ENCODE measurements around the gene LARGE1. TPM values are rescaled to one million over a fixed set of nuclear protein-coding genes. Genes with fewer than 3 reads are reported as not detected.

Gene LARGE1
- total and polyA plus RNA-seq, 9 of the 15 experiments (the other 6 are each of a cell fraction or from before 2014, with no cell fraction given), result 0.01 to 0.66 (median 0.14) TPM; not detected in 2

- H3K9me1 ChIP-seq (ENCODE audit: control insufficient read depth, insufficient read depth, low read length), result no peaks in the 10 kb centered on the region
Measured at GRCh38 chr22:33851821-33852384, 68.4 kb downstream of the LARGE1 start.

More at GRCh38 chr22:33851821-33852384, 68.4 kb downstream of the LARGE1 start:
- Histone ChIP-seq H3K4me1 (replicated peaks in 1 of 2; ENCODE audit: control insufficient read depth in 2 of 2, insufficient read depth in 2 of 2, low read length in 2 of 2) (no peaks in the 10 kb centered on the region), H3K36me3 (ENCODE audit: control insufficient read depth, insufficient read depth, low read length) (no peaks in the 10 kb centered on the region), H3K27ac (ENCODE audit: extremely low read depth, low read depth, low read length) (no peak overlapping the region), H3K27me3 (ENCODE audit: control insufficient read depth in 2 of 2, insufficient read depth in 2 of 2, low read length in 2 of 2) (no peaks in the 10 kb centered on the region), H4K20me1 (replicated peaks; ENCODE audit: control insufficient read depth, insufficient read depth, low read length) (no peaks in the 10 kb centered on the region), H3K4me3 (no peak overlapping the region), H3K79me2 (ENCODE audit: control insufficient read depth, insufficient read depth, low read length) (no peaks in the 10 kb centered on the region), H3K9ac (ENCODE audit: insufficient read depth in 1 of 2, low read depth in 2 of 2, low read length in 2 of 2) (no peak overlapping the region), H2AFZ (ENCODE audit: low read depth, low read length) (no peak overlapping the region), H3K4me2 (ENCODE audit: insufficient read depth, low read length) (no peak overlapping the region), H3K9me3 (replicated peaks; ENCODE audit: control insufficient read depth, insufficient read depth, low read depth, low read length) (no peaks in the 10 kb centered on the region)
- CTCF ChIA-PET (ENCODE audit: low intra/inter-chr PET ratio), result no interaction called here
- POLR2A ChIA-PET, result no interaction called here
- intact Hi-C loops (cut with micrococcal nuclease), result no loop called here
- DNase-seq (ENCODE audit: extremely low read depth in 1 of 4, low spot score in 3 of 4), result no peak
- no TSS peak for BruUV-seq (replicated peaks)
- ATAC-seq, result no peak
- 0% methylated on average over 5 of the region's 5 CpGs for WGBS (ENCODE audit: insufficient coverage, low coverage, missing lambda C conversion rate)
- in situ Hi-C loops (cut with MboI), result no loop called here
- FAIRE-seq, result no peak
- TF ChIP-seq MECOM (CRISPR knock-in tag; IDR thresholded peaks at IDR 0.05) (no peak), ATF1 (CRISPR knock-in tag; IDR thresholded peaks at IDR 0.05) (no peak), ATF1 (tag; IDR thresholded peaks at IDR 0.05) (no peak), HNRNPH1 (optimal IDR thresholded peaks at IDR 0.05; ENCODE audit: low read depth, low read length) (no peak), ZBTB26 (CRISPR knock-in tag; IDR thresholded peaks at IDR 0.05) (no peak), KLF16 (IDR thresholded peaks at IDR 0.05) (no peak), ZBTB33 (CRISPR knock-in tag; IDR thresholded peaks at IDR 0.05) (no peak), CEBPG (CRISPR knock-in tag; IDR thresholded peaks at IDR 0.05) (no peak), CEBPG (tag; conservative IDR thresholded peaks at IDR 0.05 in 1 of 2, IDR thresholded peaks at IDR 0.05 in 1 of 2) (no peak), PCBP2 (IDR thresholded peaks at IDR 0.05; ENCODE audit: low read depth, low read length, poor library complexity, severe bottlenecking) (no peak), HDAC2 (IDR thresholded peaks at IDR 0.05) (no peak)

Measured in K562 (cell line).